Measurements from ENCODE around the gene BTNL8.

The BTNL8 gene

GRCh38 chr5:180898621-180899246 is at the start of gene BTNL8:
Gene BTNL8, plus strand, starts transcription at chr5:180899159. Its CDS starts 152 bp downstream, at chr5:180899311.
- DNase-seq (ENCODE audit: low read depth) = no peak

- no peak for DNase-seq (ENCODE audit: low read depth)
These were observed 49.1 kb upstream of the BTNL8 start for GRCh38 chr5:180849827-180850226.

GRCh38 chr5:180850434-180851078 is 48.4 kb upstream of the BTNL8 start:
- no peak for DNase-seq (ENCODE audit: low read depth)

- no peak for DNase-seq (ENCODE audit: low read depth)
These were observed 46.5 kb upstream of the BTNL8 start for GRCh38 chr5:180852495-180852894.

- no peak for DNase-seq (ENCODE audit: low read depth)
These were observed 45.7 kb upstream of the BTNL8 start for GRCh38 chr5:180853121-180853847.

- DNase-seq (ENCODE audit: low read depth) = no peak
These were observed 45.1 kb upstream of the BTNL8 start for GRCh38 chr5:180853848-180854176.

GRCh38 chr5:180858586-180858985 is 40.4 kb upstream of the BTNL8 start:
- no peak for DNase-seq (ENCODE audit: low read depth)

DNA sequence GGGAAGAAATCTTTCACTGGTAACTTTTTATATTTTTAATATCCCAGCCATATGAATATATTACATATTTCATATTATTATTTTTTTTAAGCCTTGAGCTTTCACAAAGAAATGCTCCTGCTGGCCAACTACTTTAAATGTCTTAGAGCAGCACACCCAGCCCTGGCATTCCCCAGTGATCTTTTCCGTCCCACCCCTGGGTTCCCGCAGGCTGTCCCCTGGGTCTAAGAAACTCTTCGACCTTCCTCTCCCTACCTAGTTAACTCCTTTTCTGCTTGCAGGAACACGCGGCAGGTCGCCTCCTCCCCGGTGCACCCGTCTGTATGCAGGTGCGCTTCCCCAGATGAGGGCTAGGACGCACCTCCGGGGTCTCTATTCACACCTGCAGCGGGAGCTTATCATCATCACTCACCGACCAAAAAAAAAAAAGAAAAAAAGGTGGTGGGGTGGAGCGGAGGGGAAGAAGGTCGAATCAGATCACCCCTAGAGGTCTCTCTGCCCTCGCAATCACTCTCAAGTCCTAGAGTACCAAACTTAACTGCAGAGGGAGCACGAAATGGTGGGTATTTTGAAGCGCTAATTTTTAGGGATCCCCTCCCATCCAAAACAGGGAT is 38.6 kb upstream of the BTNL8 start:
- peak; percentile 30 for DNase-seq (ENCODE audit: low read depth)

DNA sequence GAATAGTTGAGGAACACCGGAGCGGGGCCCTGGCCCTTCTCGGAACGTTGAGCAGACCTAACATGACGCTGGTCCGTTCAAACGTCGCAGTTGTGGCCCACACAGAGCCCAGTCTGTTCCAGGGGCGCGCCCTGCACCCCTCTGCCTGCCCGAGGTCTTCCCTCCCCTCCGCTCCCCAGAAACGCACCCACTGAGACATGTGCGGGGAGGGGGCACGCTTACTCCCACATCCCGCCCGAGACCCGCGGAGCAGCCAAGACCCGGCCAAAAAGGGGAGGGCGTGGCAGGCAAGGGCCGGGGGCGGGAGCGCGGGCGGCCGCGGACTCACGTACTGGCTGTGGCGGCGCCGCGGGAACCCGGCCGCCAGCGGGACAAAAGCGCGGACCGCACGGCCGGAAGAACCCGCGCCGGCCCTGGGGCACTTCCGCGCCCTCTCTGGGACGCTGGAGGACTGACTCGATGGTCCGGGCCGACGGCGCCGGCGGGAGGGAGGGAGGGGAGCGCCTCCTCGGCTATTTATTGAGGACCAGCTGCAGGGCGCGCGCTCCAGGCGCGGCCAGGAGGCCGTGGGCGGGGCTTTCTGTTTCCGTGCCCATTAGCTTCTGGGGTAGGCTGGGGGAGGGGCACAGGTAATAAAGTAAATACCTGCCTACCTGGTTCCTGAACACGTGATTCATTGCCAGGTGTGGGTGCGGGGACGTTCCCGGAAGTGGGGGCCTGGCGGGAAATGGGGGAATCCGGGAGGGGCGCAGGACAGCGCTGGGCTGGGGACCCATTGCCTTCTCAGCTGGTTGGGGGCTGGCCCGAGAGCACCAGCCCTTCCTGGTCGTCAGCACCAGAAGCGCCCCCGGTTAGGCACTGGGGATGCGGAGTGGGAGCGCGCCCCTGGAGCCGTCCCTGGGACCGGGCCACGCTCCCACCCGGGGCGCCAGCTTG is 37.8 kb upstream of the BTNL8 start, which contains the start of gene ZFP62:
ZFP62 (minus strand) TSS at position 390 of the 936 bp plus-strand sequence; CDS start at position 333, 57 bp downstream.
- peak; percentile 91 for DNase-seq (ENCODE audit: low read depth)

GRCh38 chr5:180862645-180863044 is 36.3 kb upstream of the BTNL8 start:
- no peak for DNase-seq (ENCODE audit: low read depth)

DNA sequence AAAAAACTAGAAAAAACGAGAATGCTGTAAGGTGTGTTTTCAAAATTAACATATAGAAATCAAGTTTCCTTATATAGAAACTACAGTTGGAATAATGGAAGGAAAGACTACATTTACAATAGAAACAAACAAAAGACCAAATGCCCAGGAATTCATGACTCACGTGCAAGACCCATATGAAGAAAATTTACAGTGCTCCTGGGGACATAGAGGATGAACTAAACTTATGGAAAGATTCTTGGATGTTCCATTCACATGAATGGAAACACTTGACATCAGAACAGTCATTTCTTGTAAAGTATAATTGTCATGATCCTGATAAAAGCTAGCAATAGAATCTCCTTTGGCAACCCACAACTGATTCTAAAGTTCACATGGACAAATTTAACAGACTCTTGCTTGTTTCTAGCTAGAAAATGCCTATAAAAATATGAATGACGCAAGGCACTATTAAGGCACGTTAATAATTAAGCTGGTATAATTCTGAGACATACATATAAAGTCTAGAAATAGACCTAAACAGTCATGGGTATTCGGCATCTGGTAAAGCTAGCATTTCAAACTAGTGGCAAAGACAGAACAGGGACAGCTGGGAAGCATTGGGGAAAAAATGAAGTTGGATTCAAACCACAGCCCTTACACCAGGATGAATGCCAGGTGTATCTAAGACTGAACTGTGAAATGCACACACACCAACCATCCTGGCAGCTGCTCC is 32.8 kb upstream of the BTNL8 start:
- DNase-seq (ENCODE audit: low read depth) = no peak

GRCh38 chr5:180866985-180867384 is 32.0 kb upstream of the BTNL8 start:
- DNase-seq (ENCODE audit: low read depth) = no peak

GRCh38 chr5:180868960-180869359 is 30.0 kb upstream of the BTNL8 start:
- DNase-seq (ENCODE audit: low read depth) = peak; percentile 73

GRCh38 chr5:180869587-180869986 is 29.4 kb upstream of the BTNL8 start:
- DNase-seq (ENCODE audit: low read depth) = no peak

GRCh38 chr5:180870276-180871068 is 28.5 kb upstream of the BTNL8 start:
- DNase-seq (ENCODE audit: low read depth) = no peak

DNA sequence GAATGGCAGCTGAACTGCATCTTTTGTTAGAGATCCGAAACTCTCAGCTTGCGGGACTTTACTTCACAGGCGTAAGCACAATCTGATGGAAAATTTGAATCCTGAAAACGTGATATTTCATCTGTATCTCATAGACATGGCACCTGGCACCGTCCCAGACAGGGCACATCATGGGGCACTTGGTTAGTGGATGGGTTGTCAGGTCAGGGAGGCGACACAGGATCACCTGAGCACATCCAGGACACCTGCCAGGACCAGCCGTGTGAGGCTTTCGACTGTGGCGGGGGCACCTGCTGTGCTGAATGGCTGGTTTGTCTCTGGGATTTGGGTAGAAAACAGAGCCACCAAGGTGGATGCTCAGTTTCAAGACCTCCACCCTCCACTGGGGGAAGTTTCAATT is 26.5 kb upstream of the BTNL8 start:
- no peak for DNase-seq (ENCODE audit: low read depth)

DNA sequence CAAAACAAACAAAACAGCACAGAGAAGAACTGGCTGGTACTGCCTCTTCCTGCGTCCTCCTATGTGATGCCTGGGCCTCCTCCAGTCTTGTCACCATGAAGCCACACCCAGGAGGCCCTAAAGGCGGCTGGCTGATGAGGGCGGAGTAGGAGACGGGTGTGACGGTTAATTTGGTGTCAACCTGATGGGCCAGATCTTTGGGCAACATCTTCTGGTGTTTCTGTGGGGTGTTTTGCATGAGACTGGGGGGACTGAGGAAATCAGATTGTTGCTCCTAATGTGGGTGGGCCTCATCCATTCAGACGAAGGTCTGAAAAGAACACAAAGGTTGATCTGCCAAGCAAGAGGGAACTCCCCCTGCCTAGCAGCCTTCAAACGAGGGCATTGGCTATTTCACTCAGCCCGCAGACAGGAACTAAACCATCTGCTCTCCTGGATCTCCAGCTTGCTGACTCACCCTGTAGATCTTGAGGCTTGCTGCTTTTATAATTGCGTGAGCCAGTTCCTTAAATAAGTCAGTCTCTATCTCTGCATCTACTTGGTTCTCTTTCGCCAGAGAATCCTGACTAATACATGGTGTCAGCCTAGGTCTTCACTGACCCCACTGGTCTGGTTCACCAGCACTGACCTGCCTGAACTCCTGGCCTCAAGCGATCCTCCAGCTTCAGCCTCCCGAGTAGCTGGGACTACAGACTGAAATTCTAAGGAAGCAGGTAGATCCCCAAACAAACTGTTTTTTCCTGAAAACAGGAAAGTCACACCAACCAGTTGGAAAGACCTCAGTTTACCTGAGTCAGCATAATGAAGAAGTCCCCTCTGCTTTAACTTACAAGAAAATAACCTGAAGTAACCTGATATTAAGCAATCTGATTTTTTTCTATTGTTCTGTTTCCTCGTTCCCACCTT is 25.1 kb upstream of the BTNL8 start:
- peak; percentile 55 for DNase-seq (ENCODE audit: low read depth)

- DNase-seq (ENCODE audit: low read depth) = no peak
These were observed 24.0 kb upstream of the BTNL8 start for GRCh38 chr5:180874804-180875582.
